ENCODE measurements around the gene NUDT14. TPM values are rescaled to one million over a fixed set of nuclear protein-coding genes. Genes with fewer than 3 reads are reported as not detected.

The NUDT14 gene
- polyA plus RNA-seq, 1 donor from 2014 or later: 55.0 TPM

DNA sequence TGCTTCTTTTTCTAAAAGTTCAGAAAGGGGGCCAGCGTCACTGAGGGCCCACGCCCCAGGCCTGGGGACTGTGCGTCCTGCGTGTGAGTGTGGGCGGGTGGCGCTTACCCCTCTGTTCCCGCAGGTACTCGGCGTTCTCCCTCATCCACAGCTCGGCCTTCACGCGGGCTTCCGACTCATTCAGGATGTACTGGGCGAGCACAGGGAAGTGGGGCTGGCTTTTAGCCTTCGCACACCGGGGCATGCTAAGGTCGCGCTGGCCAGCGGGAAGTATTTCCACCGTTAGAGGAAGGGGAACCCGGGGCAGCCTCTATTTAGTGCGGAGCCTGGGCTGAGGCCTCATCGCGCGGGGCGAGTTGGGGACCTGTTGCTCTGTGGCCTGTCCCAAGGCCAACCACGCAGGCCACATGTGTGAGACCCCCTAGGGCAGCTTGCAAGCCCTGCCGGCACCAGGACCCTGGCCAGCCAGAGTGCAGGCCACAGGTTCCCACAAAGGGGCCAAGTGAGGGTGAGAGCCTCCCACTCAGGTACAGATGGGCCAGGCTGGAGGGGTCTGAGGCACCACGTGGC is 38.0 kb upstream of the NUDT14 start:
- no peak overlapping the region for H3K4me2 ChIP-seq (ENCODE audit: low read length)
- no peak overlapping the region for H3K4me3 ChIP-seq (ENCODE audit: low read length)
- no peaks in the 10 kb centered on the region for H3F3A ChIP-seq (ENCODE audit: insufficient read depth, low read length, poor library complexity, severe bottlenecking)
- no peak for TF ChIP-seq CTCF (IDR thresholded peaks at IDR 0.05; ENCODE audit: poor library complexity, severe bottlenecking)
- TF ChIP-seq RAD21 (conservative IDR thresholded peaks at IDR 0.05): no peak
- no peak for TF ChIP-seq EP300 (conservative IDR thresholded peaks at IDR 0.05; ENCODE audit: poor library complexity, severe bottlenecking)
- no peak for TF ChIP-seq SMC3 (conservative IDR thresholded peaks at IDR 0.05; ENCODE audit: poor library complexity)
- TF ChIP-seq REST (IDR thresholded peaks at IDR 0.05; ENCODE audit: borderline replicate concordance): no peak
- TF ChIP-seq POLR2AphosphoS5 (IDR thresholded peaks at IDR 0.05): no peak
- no peak for TF ChIP-seq MXI1 (conservative IDR thresholded peaks at IDR 0.05; ENCODE audit: poor library complexity, severe bottlenecking)
- TF ChIP-seq TAF1 (IDR thresholded peaks at IDR 0.05; ENCODE audit: low read depth): no peak
- no peak for TF ChIP-seq EZH2 (IDR thresholded peaks at IDR 0.05; ENCODE audit: borderline replicate concordance, insufficient read depth, low read length, poor library complexity, severe bottlenecking)
- H3K79me2 ChIP-seq (replicated peaks; ENCODE audit: insufficient read depth, low read length): no peaks in the 10 kb centered on the region
- H3K36me3 ChIP-seq (ENCODE audit: insufficient read depth, low read length): peaks cover 10% of the 10 kb centered on the region
- no peaks in the 10 kb centered on the region for H3K9me3 ChIP-seq (ENCODE audit: low read length)
- no peak overlapping the region for H3K27ac ChIP-seq (ENCODE audit: low read length)
- no peak overlapping the region for H2AFZ ChIP-seq (ENCODE audit: low read depth, low read length)
- H4K20me1 ChIP-seq (ENCODE audit: insufficient read depth): no peaks in the 10 kb centered on the region
- no peaks in the 10 kb centered on the region for H3K27me3 ChIP-seq (ENCODE audit: insufficient read depth, low read depth, low read length)
- no peak overlapping the region for H3K9ac ChIP-seq (ENCODE audit: low read length)
- H3K9me2 ChIP-seq (ENCODE audit: insufficient read depth, low read length): no peaks in the 10 kb centered on the region

DNA sequence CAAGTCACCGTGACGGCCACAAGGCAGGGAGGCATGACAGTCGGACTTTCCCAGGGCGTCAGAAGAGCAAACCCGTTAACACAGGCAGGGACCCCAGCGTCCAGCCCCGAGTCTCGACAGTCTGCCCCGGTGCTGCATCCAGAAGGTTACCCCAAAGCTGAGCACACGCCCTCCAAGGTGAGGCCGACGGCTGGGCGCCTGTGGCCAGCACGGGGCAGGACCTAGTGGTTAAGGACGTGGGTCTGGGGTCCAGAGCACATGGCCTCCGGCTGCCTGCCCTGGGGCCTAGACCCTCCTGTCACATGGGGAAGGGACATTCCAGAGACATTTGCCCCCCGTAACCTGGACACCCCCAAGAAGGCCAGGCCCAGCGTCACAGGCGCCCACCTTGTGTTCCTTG is 37.5 kb upstream of the NUDT14 start:
- no peaks in the 10 kb centered on the region for H3F3A ChIP-seq (ENCODE audit: insufficient read depth, low read length, poor library complexity, severe bottlenecking)
- H2AFZ ChIP-seq (ENCODE audit: low read depth, low read length): no peak overlapping the region
- no peak for TF ChIP-seq POLR2AphosphoS5 (IDR thresholded peaks at IDR 0.05)
- TF ChIP-seq MXI1 (conservative IDR thresholded peaks at IDR 0.05; ENCODE audit: poor library complexity, severe bottlenecking): no peak
- TF ChIP-seq EZH2 (IDR thresholded peaks at IDR 0.05; ENCODE audit: borderline replicate concordance, insufficient read depth, low read length, poor library complexity, severe bottlenecking): no peak
- no peak for TF ChIP-seq REST (IDR thresholded peaks at IDR 0.05; ENCODE audit: borderline replicate concordance)
- TF ChIP-seq CTCF (IDR thresholded peaks at IDR 0.05; ENCODE audit: poor library complexity, severe bottlenecking): no peak
- TF ChIP-seq RAD21 (conservative IDR thresholded peaks at IDR 0.05): no peak
- H3K4me2 ChIP-seq (ENCODE audit: low read length): no peak overlapping the region
- no peaks in the 10 kb centered on the region for H3K27me3 ChIP-seq (ENCODE audit: insufficient read depth, low read depth, low read length)
- H3K9ac ChIP-seq (ENCODE audit: low read length): no peak overlapping the region
- H3K79me2 ChIP-seq (replicated peaks; ENCODE audit: insufficient read depth, low read length): no peaks in the 10 kb centered on the region
- H4K20me1 ChIP-seq (ENCODE audit: insufficient read depth): no peaks in the 10 kb centered on the region
- no peaks in the 10 kb centered on the region for H3K9me2 ChIP-seq (ENCODE audit: insufficient read depth, low read length)
- H3K36me3 ChIP-seq (ENCODE audit: insufficient read depth, low read length): peaks cover 10% of the 10 kb centered on the region
- H3K9me3 ChIP-seq (ENCODE audit: low read length): no peaks in the 10 kb centered on the region
- no peak overlapping the region for H3K4me3 ChIP-seq (ENCODE audit: low read length)
- no peak overlapping the region for H3K27ac ChIP-seq (ENCODE audit: low read length)

Data from neural cell (in vitro differentiated cells).